HepG2 (cell line): ENCODE measurements around the gene LDLRAP1. TPM values are rescaled to one million over a fixed set of nuclear protein-coding genes. Genes with fewer than 3 reads are reported as not detected.

Experiments
- ATAC-seq: fragments of 200-7000 bp; cut with Tn5 transposase; 3 replicates; pipeline ENCODE4 v1.9.1; 2020; ENCODE audit warnings: mild to moderate bottlenecking, moderate library complexity
- BruUV-seq: library from RNA; stranded (reverse); fragments of 400-500 nt; replicated peaks from 2 replicates; lab custom pipeline; 2021; lab: Mats Ljungman, UMichigan
- CTCF ChIA-PET: fragments of 300-600 bp; formaldehyde crosslinking; extraction: SDS; loops from one replicate; lab custom pipeline; 2021; ENCODE audit warnings: low total read pairs, inconsistent platforms, low intra/inter-chr PET ratio; lab: Yijun Ruan, JAX
- POLR2A ChIA-PET: fragments of 350-600 bp; sonication (Branson Sonifier 250); formaldehyde crosslinking; loops from one replicate; lab custom pipeline; 2020; ENCODE audit warnings: antibody characterized with exemption, inconsistent platforms; lab: Yijun Ruan, JAX
- DNase-seq: peaks from one replicate; pipeline ENCODE4 v3.0.0-alpha.2; 2015; ENCODE audit warnings: low spot score
- FAIRE-seq: peaks from 3 replicates; lab custom pipeline; 2011; peaks lifted over from hg19 to GRCh38; lab: Jason Lieb, UNC
- H2AFZ ChIP-seq: one replicate; pipeline ENCODE4 v1.6.1; 2011; ENCODE audit warnings: low read length, inconsistent platforms
- H3K27ac ChIP-seq: fragments of 300-600 bp; 3 replicates; pipeline ENCODE4 v1.8.0; 2011; ENCODE audit warnings: mixed run types, mild to moderate bottlenecking, mixed read lengths, low read length, inconsistent platforms; ENCODE audit not compliant: insufficient read depth; ENCODE audit errors: extremely low read length
- H3K27me3 ChIP-seq, 2 experiments: fragments of 200-600 bp in 1 of 2; 2 replicates in 1 of 2; 3 replicates in 1 of 2; pipeline versions ENCODE4 v1.6.0 to v1.8.0; 2011; ENCODE audit warnings: low read length in 2 of 2, mild to moderate bottlenecking in 2 of 2, moderate library complexity in 2 of 2, inconsistent platforms in 1 of 2; ENCODE audit not compliant: insufficient read depth in 2 of 2, control insufficient read depth in 1 of 2
- H3K36me3 ChIP-seq, 2 experiments: fragments of 200-600 bp in 1 of 2; replicated peaks in 1 of 2; 2 replicates in 1 of 2; 3 replicates in 1 of 2; pipeline versions ENCODE4 v1.5.1 to v1.8.0; 2011; ENCODE audit warnings: low read length in 2 of 2, inconsistent platforms in 1 of 2; ENCODE audit not compliant: insufficient read depth in 2 of 2, control insufficient read depth in 1 of 2
- H3K4me1 ChIP-seq: 2 replicates; pipeline ENCODE4 v1.5.1; 2012; ENCODE audit warnings: low read length, inconsistent platforms; ENCODE audit not compliant: insufficient read depth
- H3K4me2 ChIP-seq: 2 replicates; pipeline ENCODE4 v1.6.0; 2011; ENCODE audit warnings: low read depth, low read length, inconsistent platforms
- H3K4me3 ChIP-seq, 3 experiments: fragments of 200-600 bp in 1 of 3; sonication (generic), shearing (Covaris generic) in 1 of 3; replicated peaks in 1 of 3; 2 replicates each; pipeline ENCODE4 v1.5.1; 2011 to 2016; ENCODE audit warnings: low read length in 3 of 3, inconsistent platforms in 2 of 3, low read depth in 2 of 3, mild to moderate bottlenecking in 2 of 3, control low read depth in 1 of 3, mixed read lengths in 1 of 3; ENCODE audit not compliant: insufficient read depth in 1 of 3
- H3K79me2 ChIP-seq: one replicate; pipeline ENCODE4 v1.6.1; 2011; ENCODE audit warnings: low read length, inconsistent platforms; ENCODE audit not compliant: insufficient read depth
- H3K9ac ChIP-seq: 2 replicates; pipeline ENCODE4 v1.6.0; 2011; ENCODE audit warnings: mild to moderate bottlenecking, low read depth, low read length, inconsistent platforms; ENCODE audit not compliant: insufficient read depth
- H3K9me3 ChIP-seq: 2 replicates; pipeline ENCODE4 v1.5.1; 2012; ENCODE audit warnings: mild to moderate bottlenecking, low read length
- H4K20me1 ChIP-seq: 2 replicates; pipeline ENCODE4 v1.6.0; 2011; ENCODE audit warnings: inconsistent platforms, mild to moderate bottlenecking, low read length, moderate library complexity; ENCODE audit not compliant: insufficient read depth
- CHD2 ChIP-seq: IDR thresholded peaks from 2 replicates; pipeline ENCODE4 v1.6.1; 2011; ENCODE audit warnings: low read depth, low read length, improper control_type of control experiment
- CREB3 ChIP-seq: sonication (generic); formaldehyde crosslinking; IDR thresholded peaks from 2 replicates; pipeline ENCODE4 v1.5.0; 2020; ENCODE audit warnings: missing genetic modification reagents
- HOXA7 ChIP-seq: sonication (generic); formaldehyde crosslinking; IDR thresholded peaks from 2 replicates; pipeline ENCODE4 v1.8.1; 2022; ENCODE audit warnings: mild to moderate bottlenecking, missing genetic modification reagents, moderate library complexity
- JUN ChIP-seq: sonication (generic); formaldehyde crosslinking; IDR thresholded peaks from 2 replicates; pipeline ENCODE4 v1.4.0; 2020; ENCODE audit warnings: mild to moderate bottlenecking, missing genetic modification reagents
- NFAT5 ChIP-seq: sonication (generic); formaldehyde crosslinking; IDR thresholded peaks from 2 replicates; pipeline ENCODE4 v1.4.0; 2020; ENCODE audit warnings: missing genetic modification reagents
- PHF5A ChIP-seq: IDR thresholded peaks from one replicate; pipeline ENCODE4 v1.6.1; 2018; ENCODE audit warnings: low read depth, missing genetic modification reagents; ENCODE audit not compliant: unreplicated experiment
- RAD21 ChIP-seq: fragments of 450-650 bp; formaldehyde crosslinking; IDR thresholded peaks from 2 replicates; pipeline ENCODE4 v1.5.0; 2020; ENCODE audit warnings: mild to moderate bottlenecking
- SMAD9 ChIP-seq: sonication (generic); formaldehyde crosslinking; IDR thresholded peaks from 2 replicates; pipeline ENCODE4 v1.5.1; 2020; ENCODE audit warnings: mild to moderate bottlenecking, missing genetic modification reagents
- ZNF24 ChIP-seq: fragments of 450-650 bp; IDR thresholded peaks from 2 replicates; pipeline ENCODE4 v1.6.1; 2017; ENCODE audit warnings: antibody characterized with exemption, mild to moderate bottlenecking
- ZNF30 ChIP-seq: sonication (generic); formaldehyde crosslinking; IDR thresholded peaks from 2 replicates; pipeline ENCODE4 v1.5.0; 2020; ENCODE audit warnings: mild to moderate bottlenecking, missing genetic modification reagents
- ZNF580 ChIP-seq: IDR thresholded peaks from 2 replicates; pipeline ENCODE4 v1.6.1; 2016; ENCODE audit warnings: low read depth, borderline replicate concordance
- ZNF782 ChIP-seq: sonication (generic); formaldehyde crosslinking; IDR thresholded peaks from 2 replicates; pipeline ENCODE4 v1.4.0; 2020; ENCODE audit warnings: missing genetic modification reagents, mild to moderate bottlenecking, borderline replicate concordance
- ZNF788 ChIP-seq: sonication (generic); formaldehyde crosslinking; IDR thresholded peaks from 2 replicates; pipeline ENCODE4 v1.5.0; 2020; ENCODE audit warnings: mild to moderate bottlenecking, missing genetic modification reagents, borderline replicate concordance
- ZNF879 ChIP-seq: sonication (generic); formaldehyde crosslinking; IDR thresholded peaks from 2 replicates; pipeline ENCODE4 v1.8.1; 2023; ENCODE audit warnings: missing genetic modification reagents
- ZNF883 ChIP-seq: sonication (generic); formaldehyde crosslinking; IDR thresholded peaks from 2 replicates; pipeline ENCODE4 v1.5.1; 2020; ENCODE audit warnings: mild to moderate bottlenecking, missing genetic modification reagents; ENCODE audit errors: not compliant biosample characterization
- ZSCAN21 ChIP-seq: sonication (generic); formaldehyde crosslinking; IDR thresholded peaks from 2 replicates; pipeline ENCODE4 v1.8.0; 2022; ENCODE audit warnings: mild to moderate bottlenecking, missing genetic modification reagents, moderate library complexity, borderline replicate concordance
- WGBS: methylation state at CpG from one replicate; pipeline ENCODE4 v1.1.6; 2017; ENCODE audit warnings: low lambda C conversion rate; 5-methylcytosine and 5-hydroxymethylcytosine counted together
- in situ Hi-C: cut with HindIII; loops from 2 replicates; pipeline ENCODE4 v1.10.0; 2017; ENCODE audit warnings: low pct_unique_long_range_greater_than_20kb; ENCODE audit not compliant: extremely low pct_ligation_motif_present
- intact Hi-C: fragments of 100-400 bp; cut with micrococcal nuclease; formaldehyde crosslinking; loops from one replicate; pipeline ENCODE4 v1.10.0; 2022; ENCODE audit not compliant: unreplicated experiment
- polyA plus RNA-seq, 8 experiments: library from polyadenylated mRNA; depleted of rRNA in 3 of 8; stranded (reverse) in 7 of 8; unstranded in 1 of 8; fragments of >200 nt; fragmentation: Illumina TruSeq in 4 of 8; extraction: Trizol in 4 of 8; gene quantifications; 2 replicates each; pipeline versions ENCODE4 v1.2.1 to v1.2.3, GENCODE V29; 2011 to 2016; ENCODE audit warnings: low read depth in 4 of 8, missing spikeins in 1 of 8, mixed read lengths in 1 of 8; ENCODE audit not compliant: insufficient read depth in 1 of 8
- total RNA-seq, 5 experiments: library from RNA; depleted of rRNA; stranded (reverse); fragments of >200 nt; fragmentation: Illumina TruSeq; extraction: Trizol; gene quantifications; 2 replicates each; pipeline ENCODE4 v1.2.3, GENCODE V29; 2016; ENCODE audit warnings: low read depth in 1 of 5

LDLRAP1 gene
- total and polyA plus RNA-seq, 2 of the 13 experiments (the other 11 are each of a cell fraction or from before 2014, with no cell fraction given): 7.2 to 12.1 TPM

GRCh38 chr1:25609921-25610320, 66.5 kb downstream of the LDLRAP1 start:
- no TSS peak for BruUV-seq
- no peaks in the 10 kb centered on the region for H3K79me2 ChIP-seq
- DNase-seq (no peak), ATAC-seq (no peak), FAIRE-seq (no peak)
- no peak overlapping the region for H3K27ac ChIP-seq
- no peak overlapping the region for H3K9ac ChIP-seq
- no peaks in the 10 kb centered on the region for H4K20me1 ChIP-seq
- H3K9me3 ChIP-seq: no peaks in the 10 kb centered on the region
- intact Hi-C loops: no loop called here
- peaks cover 0 to 12% of the 10 kb centered on the region in 2 experiments; a peak in 2 of 5 replicates for H3K27me3 ChIP-seq
- no peak overlapping the region for H3K4me2 ChIP-seq
- POLR2A ChIA-PET: interaction anchor here (1.3 kb wide), 1 partner anchor 190 kb away, joined by 3 read pairs; the partner anchor contains the start of gene SELENON
- WGBS: 0% methylated on average over 3 of the region's 6 CpGs
- no peak overlapping the region for H3K4me3 ChIP-seq
- H3K36me3 ChIP-seq: no peaks in the 10 kb centered on the region
- H3K4me1 ChIP-seq: peaks cover 12% of the 10 kb centered on the region; the same call in 1 of the 2 replicates
- TF ChIP-seq HOXA7 (CRISPR knock-in tag) (no peak), CHD2 (no peak), NFAT5 (CRISPR knock-in tag) (no peak), RAD21 (CRISPR knock-in tag) (no peak), PHF5A (CRISPR knock-in tag) (no peak), ZNF788 (CRISPR knock-in tag) (no peak), ZNF883 (CRISPR knock-in tag) (no peak), ZNF782 (no peak), ZNF580 (no peak), JUN (CRISPR knock-in tag) (no peak), SMAD9 (CRISPR knock-in tag) (no peak), ZNF24 (no peak), ZNF30 (CRISPR knock-in tag) (no peak), ZNF879 (no peak), ZSCAN21 (CRISPR knock-in tag) (no peak), CREB3 (CRISPR knock-in tag) (no peak)
- TF ChIP-seq, all 625 proteins: peak for 0
- H2AFZ ChIP-seq: no peak overlapping the region
- in situ Hi-C loops: loop anchor here (25.0 kb wide), 1 partner anchor 202 kb away; the partner anchor contains the start of genes MTFR1L and SELENON
- CTCF ChIA-PET: interaction anchor here (1.8 kb wide), 1 partner anchor 201 kb away, joined by 9 read pairs; no protein-coding TSS in a partner anchor
